Neural cell (in vitro differentiated cells): ENCODE results near the gene GADD45A. TPM values are rescaled to one million over a fixed set of nuclear protein-coding genes. Genes with fewer than 3 reads are reported as not detected.

Experiments used
- H2AFZ ChIP-seq: fragments of 200-600, 300-800 bp; sonication (generic), shearing (Covaris generic); 2 replicates; pipeline ENCODE4 v1.6.0; 2014; ENCODE audit warnings: low read depth, mild to moderate bottlenecking, antibody characterized with exemption, low read length, moderate library complexity
- H3F3A ChIP-seq: fragments of 200-600 bp; shearing (Covaris generic); 2 replicates; pipeline ENCODE4 v1.6.1; 2016; ENCODE audit warnings: mild to moderate bottlenecking, moderate library complexity, mixed read lengths, antibody characterized with exemption, low read length; ENCODE audit not compliant: insufficient read depth, poor library complexity, severe bottlenecking
- H3K27ac ChIP-seq: fragments of 200-600, 300-800 bp; sonication (generic), shearing (Covaris generic); 2 replicates; pipeline ENCODE4 v1.5.1; 2014; ENCODE audit warnings: mild to moderate bottlenecking, low read length, moderate library complexity
- H3K27me3 ChIP-seq: fragments of 300-800, 200-600 bp; sonication (generic), shearing (Covaris generic); 2 replicates; pipeline ENCODE4 v1.6.0; 2014; ENCODE audit warnings: mild to moderate bottlenecking, low read depth, low read length, moderate library complexity; ENCODE audit not compliant: insufficient read depth
- H3K36me3 ChIP-seq: fragments of 300-800, 200-600 bp; sonication (generic), shearing (Covaris generic); 2 replicates; pipeline ENCODE4 v1.5.1; 2014; ENCODE audit warnings: mild to moderate bottlenecking, antibody characterized with exemption, low read length, moderate library complexity; ENCODE audit not compliant: insufficient read depth
- H3K4me2 ChIP-seq: fragments of 300-800, 200-600 bp; sonication (generic), shearing (Covaris generic); 2 replicates; pipeline ENCODE4 v1.6.0; 2014; ENCODE audit warnings: mild to moderate bottlenecking, low read length
- H3K4me3 ChIP-seq: fragments of 300-800, 200-600 bp; sonication (generic), shearing (Covaris generic); 2 replicates; pipeline ENCODE4 v1.5.1; 2014; ENCODE audit warnings: mild to moderate bottlenecking, low read length, moderate library complexity
- H3K79me2 ChIP-seq: fragments of 200-600 bp; shearing (Covaris generic); replicated peaks from 2 replicates; pipeline ENCODE4 v1.6.0; 2014; ENCODE audit warnings: mild to moderate bottlenecking, low read length, moderate library complexity; ENCODE audit not compliant: insufficient read depth
- H3K9ac ChIP-seq: fragments of 300-800, 200-600 bp; sonication (generic), shearing (Covaris generic); 2 replicates; pipeline ENCODE4 v1.6.1; 2016; ENCODE audit warnings: mild to moderate bottlenecking, low read length, mixed read lengths
- H3K9me2 ChIP-seq: fragments of 200-600 bp; shearing (Covaris generic); 2 replicates; pipeline ENCODE4 v1.6.1; 2016; ENCODE audit warnings: mild to moderate bottlenecking, low read length, mixed read lengths; ENCODE audit not compliant: insufficient read depth
- H3K9me3 ChIP-seq: fragments of 200-600, 300-800 bp; sonication (generic), shearing (Covaris generic); 2 replicates; pipeline ENCODE4 v1.6.1; 2016; ENCODE audit warnings: mild to moderate bottlenecking, mixed run types, low read length, moderate library complexity, mixed read lengths
- H4K20me1 ChIP-seq: fragments of 200-600 bp; shearing (Covaris generic); 2 replicates; pipeline ENCODE4 v1.6.1; 2016; ENCODE audit warnings: mild to moderate bottlenecking, mixed run types; ENCODE audit not compliant: insufficient read depth
- CTCF ChIP-seq: fragments of 450-650 bp; IDR thresholded peaks from 2 replicates; pipeline ENCODE4 v1.5.1; 2014; ENCODE audit warnings: antibody characterized with exemption, mild to moderate bottlenecking, moderate library complexity; ENCODE audit not compliant: poor library complexity, severe bottlenecking
- EP300 ChIP-seq: fragments of 450-650 bp; conservative IDR thresholded peaks from 2 replicates; pipeline ENCODE4 v1.6.1; 2014; ENCODE audit warnings: antibody characterized with exemption, mild to moderate bottlenecking, moderate library complexity; ENCODE audit not compliant: poor library complexity, severe bottlenecking
- EZH2 ChIP-seq: fragments of 200-600, 300-800 bp; shearing (Covaris generic), sonication (generic); IDR thresholded peaks from 2 replicates; pipeline ENCODE4 v1.6.1; 2014; ENCODE audit warnings: antibody characterized with exemption, low read length, borderline replicate concordance, mild to moderate bottlenecking; ENCODE audit not compliant: insufficient read depth, poor library complexity, severe bottlenecking
- MXI1 ChIP-seq: fragments of 450-650 bp; conservative IDR thresholded peaks from 2 replicates; pipeline ENCODE4 v1.6.1; 2014; ENCODE audit warnings: antibody characterized with exemption, mild to moderate bottlenecking; ENCODE audit not compliant: poor library complexity, severe bottlenecking
- POLR2AphosphoS5 ChIP-seq: IDR thresholded peaks from 2 replicates; pipeline ENCODE4 v1.6.1; 2012
- RAD21 ChIP-seq: fragments of 450-650 bp; conservative IDR thresholded peaks from 2 replicates; pipeline ENCODE4 v1.6.1; 2014; ENCODE audit warnings: antibody characterized with exemption, mild to moderate bottlenecking, moderate library complexity
- REST ChIP-seq: IDR thresholded peaks from 2 replicates; pipeline ENCODE4 v1.6.1; 2012; ENCODE audit warnings: borderline replicate concordance
- SMC3 ChIP-seq: fragments of 450-650 bp; conservative IDR thresholded peaks from 2 replicates; pipeline ENCODE4 v1.6.1; 2014; ENCODE audit warnings: antibody characterized with exemption, mild to moderate bottlenecking, moderate library complexity; ENCODE audit not compliant: poor library complexity
- TAF1 ChIP-seq: IDR thresholded peaks from 2 replicates; pipeline ENCODE4 v1.6.1; 2012; ENCODE audit warnings: low read depth
- polyA plus RNA-seq: library from polyadenylated mRNA; depleted of rRNA; stranded (reverse); fragments of >200 nt; gene quantifications from 2 replicates; pipeline ENCODE4 v1.2.3, GENCODE V29; 2014

Gene GADD45A
- polyA plus RNA-seq, 1 donor from 2014 or later, result 13.7 TPM

DNA sequence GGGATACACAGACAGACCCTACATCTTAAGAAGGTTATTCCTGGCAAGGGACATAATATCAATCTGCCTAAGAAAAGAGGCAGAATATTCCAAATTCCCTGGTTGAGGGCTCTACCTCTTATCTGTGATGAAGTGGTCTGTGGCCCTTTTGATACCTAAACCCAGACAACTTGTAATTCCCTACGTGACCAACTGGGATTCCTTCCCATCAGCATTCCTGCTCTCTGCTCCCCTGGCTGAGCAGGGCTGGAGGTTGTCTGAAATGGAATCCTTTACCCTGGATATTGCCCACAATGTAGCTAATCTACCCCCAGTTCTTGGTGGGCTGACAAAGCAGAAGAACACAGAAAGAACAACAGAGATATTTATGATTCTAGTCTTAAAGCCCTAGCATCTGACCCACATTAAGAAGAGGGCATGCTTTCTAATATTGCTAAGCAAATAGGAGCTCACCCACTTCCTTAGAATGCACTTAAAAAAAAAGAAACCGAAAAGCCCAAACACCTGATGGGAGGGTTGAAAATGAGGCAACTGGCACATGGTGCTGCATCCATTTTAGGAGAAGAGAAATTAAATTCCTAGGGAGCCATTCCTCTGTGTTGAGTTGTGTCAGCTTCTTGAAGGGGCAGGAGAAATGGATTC lies 36.8 kb downstream of the GADD45A start:
- Histone ChIP-seq H3K27me3 (no peaks in the 10 kb centered on the region), H3K4me2 (no peak overlapping the region)

More for the DNA sequence above, 36.8 kb downstream of the GADD45A start:
- Histone ChIP-seq H3K36me3 (no peaks in the 10 kb centered on the region), H4K20me1 (no peaks in the 10 kb centered on the region), H3K9ac (no peak overlapping the region), H3K4me3 (no peak overlapping the region), H3K9me2 (no peaks in the 10 kb centered on the region), H3K79me2 (no peaks in the 10 kb centered on the region), H3F3A (no peaks in the 10 kb centered on the region), H2AFZ (no peak overlapping the region), H3K27ac (no peak overlapping the region), H3K9me3 (no peaks in the 10 kb centered on the region)
- TF ChIP-seq TAF1, result no peak
- no peak for TF ChIP-seq SMC3
- TF ChIP-seq RAD21, result no peak
- TF ChIP-seq EP300, result no peak
- no peak for TF ChIP-seq REST
- no peak for TF ChIP-seq POLR2AphosphoS5
- no peak for TF ChIP-seq EZH2
- no peak for TF ChIP-seq CTCF
- no peak for TF ChIP-seq MXI1
